NCI-H1092 treated with DMSO at 0.1 percent for 48 hours (cell line): ENCODE results near the gene PACSIN3.

Experiments used
- DNase-seq: peaks from one replicate; lab custom pipeline; 2025; lab: John Stamatoyannopoulos, UW

The PACSIN3 gene

GRCh38 chr11:47152953-47153950, 33.0 kb downstream of the PACSIN3 start:
- DNase-seq: peak; percentile 91

- no peak for DNase-seq
Observed at GRCh38 chr11:47152126-47152952, 33.9 kb downstream of the PACSIN3 start.

DNA sequence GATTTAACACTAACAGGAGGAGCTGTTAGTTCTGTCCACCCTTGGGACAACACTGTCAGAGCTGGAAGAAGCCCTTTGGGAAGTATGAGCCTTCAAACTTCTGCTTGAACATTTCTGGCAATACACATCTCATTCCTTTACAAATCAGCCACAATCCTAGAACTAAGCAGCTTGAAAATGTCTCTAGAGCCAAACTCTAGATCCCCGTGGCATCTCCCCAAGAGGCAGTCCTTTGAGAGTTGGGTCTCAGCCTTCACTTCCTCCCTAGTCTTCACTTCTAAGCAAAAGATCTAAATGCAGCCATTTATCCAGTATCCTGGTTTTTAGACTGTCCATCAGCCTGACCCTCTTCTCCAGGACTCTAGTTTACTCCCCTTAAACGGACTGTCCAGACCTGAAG, 36.5 kb downstream of the PACSIN3 start:
- no peak for DNase-seq

DNA sequence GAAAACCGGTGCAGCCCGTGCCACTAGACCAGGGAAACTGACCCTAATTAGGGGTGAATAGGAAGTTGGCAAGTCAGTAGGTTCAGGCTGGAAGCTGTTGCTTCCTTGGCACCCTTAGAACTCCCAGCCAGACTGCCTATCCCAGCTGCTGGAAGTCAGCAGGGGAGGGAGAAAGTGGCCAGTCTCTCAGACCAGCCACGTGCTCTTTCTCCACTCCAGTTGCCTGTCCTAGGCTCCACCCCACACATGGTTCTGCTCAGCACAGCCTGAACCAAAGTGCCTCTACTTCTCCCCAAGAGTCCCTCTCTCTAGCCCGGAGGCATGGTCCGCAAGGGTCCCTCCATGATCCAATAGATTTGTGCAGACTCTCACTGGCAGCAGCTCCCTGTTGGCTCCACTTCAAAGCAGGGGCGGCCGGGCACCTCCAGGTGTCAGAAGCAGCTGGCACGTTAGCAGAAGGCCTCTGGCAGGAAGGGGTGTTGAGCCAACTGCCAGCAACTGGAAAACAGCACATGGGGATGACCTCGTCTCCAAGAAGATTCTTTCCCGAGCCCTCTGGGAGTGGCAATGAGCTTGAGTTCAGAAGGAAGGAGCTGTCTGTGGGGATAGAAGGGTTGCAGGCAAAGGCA, 37.2 kb downstream of the PACSIN3 start:
- peak; percentile 94 for DNase-seq

GRCh38 chr11:47148270-47148669, 38.0 kb downstream of the PACSIN3 start:
- peak; percentile 66 for DNase-seq

- DNase-seq: no peak
Observed at GRCh38 chr11:47147681-47148080, 38.6 kb downstream of the PACSIN3 start.

DNA sequence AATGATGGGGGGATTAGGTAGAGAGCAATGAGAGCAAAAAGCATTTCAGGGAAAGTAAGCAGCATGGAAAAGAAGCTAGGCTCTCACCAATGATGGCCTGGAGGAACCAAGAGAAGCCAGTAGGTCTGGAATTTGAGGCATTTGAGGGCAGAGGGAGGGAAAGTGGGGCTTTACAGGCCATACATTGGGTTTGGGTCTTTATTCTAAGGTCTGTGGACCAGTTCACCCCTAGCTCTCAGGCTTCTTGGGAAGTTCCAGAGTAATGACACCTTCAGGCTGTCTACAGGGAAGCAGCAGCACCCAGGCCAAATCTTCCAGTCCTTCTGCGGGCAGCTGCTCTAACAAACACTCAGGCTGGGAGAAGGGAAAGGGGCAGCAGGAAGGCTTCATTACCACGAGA, 39.0 kb downstream of the PACSIN3 start:
- peak; percentile 41 for DNase-seq

GRCh38 chr11:47144541-47144940, 41.7 kb downstream of the PACSIN3 start:
- DNase-seq: no peak

- peak; percentile 34 for DNase-seq
Observed at GRCh38 chr11:47143322-47143721, 42.9 kb downstream of the PACSIN3 start.

- DNase-seq: no peak
Observed at GRCh38 chr11:47139878-47140277, 46.4 kb downstream of the PACSIN3 start.

- DNase-seq: no peak
Observed at GRCh38 chr11:47137476-47137875, 48.8 kb downstream of the PACSIN3 start.

GRCh38 chr11:47136921-47137320, 49.3 kb downstream of the PACSIN3 start:
- DNase-seq: no peak

DNA sequence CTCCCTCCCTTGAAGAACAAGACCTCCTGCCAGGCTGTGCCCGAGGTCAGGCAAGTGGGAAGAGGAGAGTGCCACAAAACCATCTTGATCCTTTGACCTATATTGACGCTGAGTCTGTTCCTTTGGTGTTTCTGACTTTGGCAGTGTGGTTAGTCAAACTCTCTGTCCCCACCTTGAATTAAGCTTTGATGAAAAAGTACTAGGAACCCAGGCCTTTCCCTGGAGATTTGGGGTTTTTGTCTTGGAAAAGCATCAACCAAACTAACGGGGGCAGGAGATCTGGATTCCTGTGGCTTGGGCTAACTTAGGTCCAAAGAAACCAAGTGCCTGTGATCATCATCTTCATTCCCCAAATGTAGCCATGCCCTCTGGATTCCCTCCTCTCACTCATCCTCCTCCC, 49.9 kb downstream of the PACSIN3 start:
- no peak for DNase-seq

DNA sequence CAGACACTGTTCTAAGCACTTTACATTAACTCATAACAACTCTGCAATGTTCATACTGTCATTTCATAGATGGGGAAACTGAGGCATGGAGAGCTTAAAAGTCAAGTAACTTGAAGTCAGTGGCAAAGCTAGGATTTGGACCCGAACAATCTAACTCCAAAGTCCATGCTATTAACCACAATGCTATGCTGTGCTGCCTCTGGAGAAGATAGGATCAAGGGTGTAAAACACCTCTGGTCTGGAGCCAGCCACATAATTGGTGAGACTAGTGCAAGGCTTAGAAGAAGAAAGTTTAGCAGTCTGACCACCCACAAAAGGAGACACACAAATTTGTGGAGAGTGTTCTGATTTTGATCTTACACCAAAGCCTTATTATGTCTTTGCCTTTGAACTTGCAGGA, 53.3 kb downstream of the PACSIN3 start:
- DNase-seq: no peak

- no peak for DNase-seq
Observed at GRCh38 chr11:47132490-47132889, 53.7 kb downstream of the PACSIN3 start.

DNA sequence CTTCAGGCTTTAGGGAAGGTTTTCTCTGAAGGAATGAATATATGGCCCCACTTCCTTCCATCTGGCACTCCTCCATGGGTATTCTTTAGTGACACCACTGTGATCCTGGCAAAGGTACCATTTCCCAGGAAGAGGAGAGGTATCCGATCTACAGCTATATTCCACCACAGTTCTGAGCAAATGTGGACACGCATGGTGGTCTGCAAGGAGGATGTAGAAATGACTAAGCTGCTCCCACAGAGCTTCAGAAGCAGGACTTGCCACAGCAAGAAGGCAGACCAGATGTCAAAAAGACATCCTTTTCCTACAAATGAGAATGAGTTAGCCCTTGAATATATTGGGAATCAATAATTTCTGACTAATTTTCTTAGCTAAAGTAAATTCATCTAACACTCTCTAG, 55.1 kb downstream of the PACSIN3 start:
- no peak for DNase-seq

DNA sequence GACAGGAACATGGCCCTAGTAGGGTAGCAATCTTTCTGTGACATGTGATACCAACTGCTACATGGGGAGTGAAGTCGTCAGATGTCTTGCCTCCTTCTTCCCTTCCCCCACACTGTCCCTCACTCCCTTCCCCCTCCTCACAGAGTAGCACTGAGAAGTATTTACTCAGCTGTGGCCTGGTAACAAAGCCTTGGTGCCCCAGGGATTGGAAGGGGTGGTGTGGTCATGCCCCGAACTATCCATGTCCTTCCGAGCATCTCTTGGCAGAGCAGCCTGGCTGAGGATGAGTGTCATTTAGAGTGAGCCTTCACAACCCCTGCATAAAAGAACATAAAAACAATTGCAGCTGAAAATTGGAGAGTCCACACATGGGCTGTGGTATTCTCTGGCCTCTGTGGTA, 55.7 kb downstream of the PACSIN3 start:
- DNase-seq: peak; percentile 87
